ENCODE data around the gene SCYGR1.
"Not testable (repeated sequence)": the region's sequence is repeated elsewhere in the genome, so short reads cannot be mapped to it uniquely, and the experiment has no call there.

The SCYGR1 gene

GRCh38 chr2:227374158-227374557 lies 13.6 kb downstream of the SCYGR1 start:
- FAIRE-seq = no peak

GRCh38 chr2:227373389-227373788 lies 14.4 kb downstream of the SCYGR1 start:
- no peak for FAIRE-seq
- DNase-seq (ENCODE audit: insufficient read length, low spot score) = no peak

More at GRCh38 chr2:227374158-227374557, 13.6 kb downstream of the SCYGR1 start:
- no peak for DNase-seq (ENCODE audit: insufficient read length, low spot score)

- DNase-seq (ENCODE audit: insufficient read length, low spot score) = no peak
- FAIRE-seq = no peak
These were observed 16.9 kb downstream of the SCYGR1 start for GRCh38 chr2:227370791-227371312.

- DNase-seq (ENCODE audit: insufficient read length, low spot score) = no peak
- no peak for FAIRE-seq
These were observed 17.7 kb downstream of the SCYGR1 start for GRCh38 chr2:227370092-227370491.

- no peak for DNase-seq (ENCODE audit: insufficient read length, low spot score)
- no peak for FAIRE-seq
These were observed 19.2 kb downstream of the SCYGR1 start for GRCh38 chr2:227368574-227368973.

- DNase-seq (ENCODE audit: insufficient read length, low spot score) (no peak), FAIRE-seq (no peak)
These were observed 20.3 kb downstream of the SCYGR1 start for GRCh38 chr2:227367427-227367795.

GRCh38 chr2:227366769-227367426 lies 20.9 kb downstream of the SCYGR1 start:
- DNase-seq (ENCODE audit: insufficient read length, low spot score) = no peak
- no peak for FAIRE-seq

GRCh38 chr2:227365833-227366232 lies 21.9 kb downstream of the SCYGR1 start:
- FAIRE-seq (no peak), DNase-seq (ENCODE audit: insufficient read length, low spot score) (no peak)

- DNase-seq (ENCODE audit: insufficient read length, low spot score); FAIRE-seq: not testable (repeated sequence)
These were observed 23.0 kb downstream of the SCYGR1 start for GRCh38 chr2:227364585-227365263.

- FAIRE-seq = no peak
- no peak for DNase-seq (ENCODE audit: insufficient read length, low spot score)
These were observed 24.0 kb downstream of the SCYGR1 start for GRCh38 chr2:227363756-227364155.

- FAIRE-seq = no peak
These were observed 27.4 kb downstream of the SCYGR1 start for GRCh38 chr2:227360351-227360750.

GRCh38 chr2:227351639-227352038 lies 36.1 kb downstream of the SCYGR1 start:
- FAIRE-seq = no peak
- no peak for DNase-seq (ENCODE audit: insufficient read length, low spot score)

More at GRCh38 chr2:227360351-227360750, 27.4 kb downstream of the SCYGR1 start:
- DNase-seq (ENCODE audit: insufficient read length, low spot score) = no peak

- DNase-seq (ENCODE audit: insufficient read length, low spot score) (no peak), FAIRE-seq (no peak)
These were observed 37.6 kb downstream of the SCYGR1 start for GRCh38 chr2:227349989-227350612.

GRCh38 chr2:227348324-227348723 lies 39.4 kb downstream of the SCYGR1 start:
- no peak for DNase-seq (ENCODE audit: insufficient read length, low spot score)
- no peak for FAIRE-seq

GRCh38 chr2:227347117-227347516 lies 40.6 kb downstream of the SCYGR1 start:
- DNase-seq (ENCODE audit: insufficient read length, low spot score) (no peak), FAIRE-seq (no peak)

- DNase-seq (ENCODE audit: insufficient read length, low spot score) (no peak), FAIRE-seq (no peak)
These were observed 43.5 kb downstream of the SCYGR1 start for GRCh38 chr2:227344231-227344630.

- FAIRE-seq = no peak
- DNase-seq (ENCODE audit: insufficient read length, low spot score) = no peak
These were observed 46.2 kb downstream of the SCYGR1 start for GRCh38 chr2:227341553-227341952.

GRCh38 chr2:227340106-227340505 lies 47.6 kb downstream of the SCYGR1 start:
- DNase-seq (ENCODE audit: insufficient read length, low spot score) = no peak
- no peak for FAIRE-seq

GRCh38 chr2:227339098-227339599 lies 48.6 kb downstream of the SCYGR1 start:
- DNase-seq (ENCODE audit: insufficient read length, low spot score) (no peak), FAIRE-seq (no peak)
